GM19238 (cell line): ENCODE data around the gene ELF1.
"Not testable (repeated sequence)": the region's sequence is repeated elsewhere in the genome, so short reads cannot be mapped to it uniquely, and the experiment has no call there.

Experiments
- DNase-seq: peaks from one replicate; pipeline ENCODE4 v3.0.0; 2011; ENCODE audit warnings: low spot score; ENCODE audit not compliant: insufficient read length

ELF1 gene

DNA sequence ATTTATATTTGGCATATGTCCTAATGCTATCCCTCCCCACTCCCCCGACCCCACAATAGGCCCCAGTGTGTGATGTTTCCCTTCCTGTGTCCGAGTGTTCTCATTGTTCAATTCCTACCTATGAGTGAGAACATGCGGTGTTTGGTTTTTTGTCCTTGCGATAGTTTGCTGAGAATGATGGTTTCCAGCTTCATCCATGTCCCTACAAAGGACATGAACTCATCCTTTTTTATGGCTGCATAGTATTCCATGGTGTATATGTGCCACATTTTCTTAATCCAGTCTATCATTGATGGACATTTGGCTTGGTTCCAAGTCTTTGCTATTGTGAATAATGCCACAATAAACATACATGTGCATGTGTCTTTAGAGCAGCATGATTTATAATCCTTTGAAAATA lies 23.3 kb upstream of the ELF1 start:
- not testable (repeated sequence) for DNase-seq

DNA sequence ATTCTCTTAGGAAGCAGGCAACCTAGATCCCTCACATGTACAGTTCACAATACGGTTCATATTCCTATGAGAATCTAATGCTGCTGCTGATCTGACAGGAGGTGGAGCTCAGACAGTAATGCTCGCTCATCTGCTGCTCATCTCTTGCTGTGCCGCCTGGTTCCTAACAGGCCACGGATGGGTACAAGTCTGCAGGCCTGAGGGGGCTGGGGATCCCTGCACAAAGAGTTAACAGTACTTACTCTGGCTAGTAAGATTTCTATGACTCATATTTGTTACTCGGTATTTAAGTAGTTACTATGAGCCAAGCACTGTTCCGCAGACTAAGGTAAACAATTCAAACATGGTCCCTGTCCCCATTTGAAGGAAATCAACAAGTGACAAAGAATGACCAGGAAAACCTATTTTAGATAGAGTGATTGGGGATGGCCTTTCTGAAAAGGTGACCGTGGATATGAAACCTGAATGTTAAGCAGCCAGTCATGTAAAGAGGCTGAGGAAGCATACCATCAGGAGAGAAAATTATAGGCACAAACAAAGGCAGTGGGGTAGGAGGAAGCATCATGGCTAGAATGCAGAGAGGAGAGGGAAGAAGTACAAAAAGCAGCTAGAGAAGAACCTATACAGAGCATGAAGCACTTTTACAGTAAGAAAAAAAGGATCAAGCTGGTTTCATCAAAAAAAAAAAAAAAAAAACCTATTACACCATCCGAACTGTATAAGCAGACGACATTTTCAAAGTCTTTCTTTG lies 21.6 kb upstream of the ELF1 start:
- DNase-seq, result no peak

DNA sequence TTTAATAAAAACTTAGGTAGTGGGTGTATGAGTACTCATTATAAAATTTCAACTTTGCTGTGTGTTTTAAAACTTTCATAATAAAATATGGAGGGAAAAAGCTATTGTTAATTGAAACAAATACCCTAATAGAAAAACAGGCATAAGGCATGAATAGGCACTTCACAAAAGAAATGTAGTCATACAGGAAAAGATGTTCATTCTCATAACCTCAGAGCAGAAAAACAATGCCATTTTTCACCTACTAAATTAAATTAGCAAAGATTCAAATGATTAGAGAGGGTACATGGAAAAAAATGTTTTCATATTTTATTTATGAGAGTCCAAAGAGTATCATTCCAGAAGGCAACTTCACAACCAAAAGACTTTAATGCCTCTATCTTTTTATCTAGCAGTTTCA lies 20.6 kb upstream of the ELF1 start:
- no peak for DNase-seq

DNA sequence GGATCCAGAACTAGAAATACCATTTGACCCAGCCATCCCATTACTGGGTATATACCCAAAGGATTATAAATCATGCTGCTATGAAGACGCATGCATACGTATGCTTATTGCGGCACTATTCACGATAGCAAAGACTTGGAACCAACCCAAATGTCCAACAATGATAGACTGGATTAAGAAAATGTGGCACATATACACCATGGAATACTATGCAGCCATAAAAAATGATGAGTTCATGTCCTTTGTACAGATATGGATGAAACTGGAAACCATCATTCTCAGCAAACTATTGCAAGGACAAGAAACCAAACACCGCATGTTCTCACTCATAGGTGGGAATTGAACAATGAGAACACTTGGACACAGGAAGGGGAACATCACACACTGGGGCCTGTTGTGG lies 17.4 kb upstream of the ELF1 start:
- not testable (repeated sequence) for DNase-seq

DNA sequence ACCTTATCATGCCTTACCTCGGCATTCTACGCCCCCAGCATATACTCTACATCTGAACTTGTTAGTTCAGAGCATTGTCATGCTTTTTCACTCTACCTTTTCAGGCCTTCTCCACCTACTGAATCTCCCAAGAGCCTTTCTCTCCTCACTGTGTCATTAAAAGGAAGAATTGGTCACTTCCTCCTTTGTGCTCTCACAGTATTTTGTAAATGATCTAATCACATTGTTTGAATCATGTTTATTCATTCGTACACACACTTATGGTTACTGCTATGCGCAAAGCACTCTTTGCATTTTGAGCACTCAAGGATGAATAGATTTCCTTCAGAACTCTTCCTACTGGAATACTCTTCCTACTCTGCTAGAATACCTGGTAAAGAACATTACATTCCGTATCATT lies 15.8 kb upstream of the ELF1 start:
- no peak for DNase-seq

DNA sequence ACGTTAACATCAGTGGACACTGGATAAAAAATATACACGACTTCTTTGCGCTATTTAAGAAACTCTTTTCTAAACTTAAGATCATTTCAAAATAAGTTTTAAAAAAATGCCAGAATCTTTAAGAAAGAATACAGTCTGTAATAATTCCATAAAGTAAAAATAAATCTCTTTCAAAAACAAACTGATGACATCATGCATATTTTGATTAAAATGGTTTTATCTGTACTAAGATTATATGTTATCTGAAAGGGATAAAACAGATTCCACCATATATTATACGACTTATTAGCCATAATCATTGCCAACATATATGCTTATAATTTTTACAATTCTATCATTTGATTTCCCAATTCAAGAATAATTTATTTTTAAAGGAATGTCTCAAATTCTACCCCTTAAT lies 15.3 kb upstream of the ELF1 start:
- no peak for DNase-seq

DNA sequence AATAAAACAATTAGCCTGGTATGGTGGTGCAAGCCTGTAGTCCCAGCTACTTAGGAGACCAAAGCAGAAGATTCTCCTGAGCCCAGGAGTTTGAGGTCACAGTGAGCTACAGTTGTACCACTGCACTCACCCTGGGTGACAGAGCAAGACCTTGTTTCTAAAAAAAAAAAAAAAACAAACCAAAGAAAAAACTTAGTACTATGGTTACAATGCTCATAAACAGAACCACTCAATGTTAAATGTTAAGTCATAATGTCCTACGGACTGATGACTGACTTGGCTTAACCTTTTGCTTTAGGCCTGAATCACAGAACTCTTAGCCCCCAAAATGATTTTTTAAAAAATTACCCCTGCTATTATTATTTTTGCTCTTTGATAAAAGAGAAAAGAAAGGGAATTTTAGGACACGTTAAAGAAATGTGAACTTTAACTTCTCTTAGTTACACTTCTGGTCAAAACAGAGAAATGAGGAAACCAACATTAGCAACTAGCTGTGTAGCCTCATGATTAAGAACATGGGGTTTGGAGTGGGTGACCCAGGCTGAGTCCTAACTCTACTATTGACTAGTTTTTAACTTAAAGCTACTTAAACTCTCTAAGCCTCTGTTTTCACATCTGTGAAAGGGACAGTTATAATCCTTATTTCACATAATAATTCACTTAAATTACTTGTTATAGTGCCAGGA lies 13.7 kb upstream of the ELF1 start:
- no peak for DNase-seq

DNA sequence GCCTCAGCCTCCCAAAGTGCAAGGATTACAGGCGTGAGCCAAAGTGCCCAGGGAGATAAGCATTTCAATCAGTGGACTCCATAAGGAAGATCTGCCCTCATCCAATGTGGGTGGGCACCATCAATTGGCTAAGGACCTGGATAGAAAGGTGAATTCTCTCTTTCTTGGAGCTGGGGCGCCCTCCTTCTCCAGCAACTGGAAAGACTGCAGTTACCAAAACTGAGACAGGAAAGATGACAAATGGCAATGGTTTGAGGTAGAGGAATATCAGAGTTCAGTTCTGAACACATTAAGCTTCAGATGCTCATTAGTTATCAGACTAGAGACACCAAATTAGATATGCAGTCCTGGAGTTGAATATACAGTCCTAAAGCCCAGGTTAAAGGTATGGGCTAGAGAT lies 10.5 kb upstream of the ELF1 start:
- DNase-seq, result no peak

DNA sequence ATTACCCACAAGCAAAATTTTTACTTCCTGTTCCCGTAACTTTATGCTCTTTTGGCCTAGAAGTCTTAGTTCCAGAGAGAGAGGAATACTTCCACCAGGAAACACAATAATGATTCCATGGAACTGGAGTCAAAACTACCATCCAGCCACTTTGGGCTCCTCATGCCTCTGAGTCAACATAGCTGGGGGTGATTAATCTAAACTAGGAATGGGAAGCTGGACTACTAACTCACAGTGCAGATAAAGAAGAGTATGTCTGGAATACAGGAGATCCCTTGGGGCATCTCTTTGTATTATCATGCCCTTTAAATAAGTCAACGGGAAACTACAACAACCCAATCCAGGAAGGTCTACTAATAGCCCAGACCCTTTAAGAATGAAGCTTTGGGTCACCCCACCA lies 8.9 kb upstream of the ELF1 start:
- no peak for DNase-seq

DNA sequence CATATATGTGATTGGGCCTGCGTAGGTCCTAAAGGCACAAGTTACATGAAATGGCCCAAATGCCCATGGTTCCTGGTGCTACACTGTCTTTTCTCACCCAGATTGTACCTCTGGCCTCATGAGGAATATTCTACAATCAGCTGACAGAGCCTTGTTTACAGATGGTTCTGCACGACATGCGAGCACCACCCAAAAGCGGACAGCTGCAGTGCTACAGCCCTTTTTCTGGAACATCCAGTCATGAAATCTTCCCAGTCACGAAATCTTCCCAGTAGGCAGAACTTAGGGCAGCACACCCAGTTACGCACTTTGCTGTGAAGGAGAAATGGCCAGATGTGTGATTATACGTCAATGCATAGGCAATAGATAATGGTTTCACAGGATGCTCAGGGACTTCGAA lies 7.7 kb upstream of the ELF1 start:
- DNase-seq, result no peak

DNA sequence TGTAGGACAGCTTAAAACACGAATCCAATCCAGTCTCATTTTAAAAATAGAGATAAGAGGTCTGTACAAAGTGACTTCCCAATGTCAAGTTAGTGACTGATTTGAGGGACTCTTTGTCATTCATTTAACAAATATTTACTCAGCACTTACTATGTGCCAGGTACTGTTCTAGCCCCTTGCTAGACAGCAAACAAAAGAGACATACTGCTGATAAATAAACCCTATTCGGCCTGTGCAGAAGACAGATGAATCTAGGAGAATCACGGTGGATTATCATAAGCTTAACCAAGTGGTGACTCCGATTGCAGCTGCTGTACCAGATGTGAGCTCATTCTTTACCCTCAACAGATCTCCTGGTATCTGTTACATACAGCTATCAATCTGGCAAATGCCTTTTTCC lies 6.4 kb upstream of the ELF1 start:
- no peak for DNase-seq

DNA sequence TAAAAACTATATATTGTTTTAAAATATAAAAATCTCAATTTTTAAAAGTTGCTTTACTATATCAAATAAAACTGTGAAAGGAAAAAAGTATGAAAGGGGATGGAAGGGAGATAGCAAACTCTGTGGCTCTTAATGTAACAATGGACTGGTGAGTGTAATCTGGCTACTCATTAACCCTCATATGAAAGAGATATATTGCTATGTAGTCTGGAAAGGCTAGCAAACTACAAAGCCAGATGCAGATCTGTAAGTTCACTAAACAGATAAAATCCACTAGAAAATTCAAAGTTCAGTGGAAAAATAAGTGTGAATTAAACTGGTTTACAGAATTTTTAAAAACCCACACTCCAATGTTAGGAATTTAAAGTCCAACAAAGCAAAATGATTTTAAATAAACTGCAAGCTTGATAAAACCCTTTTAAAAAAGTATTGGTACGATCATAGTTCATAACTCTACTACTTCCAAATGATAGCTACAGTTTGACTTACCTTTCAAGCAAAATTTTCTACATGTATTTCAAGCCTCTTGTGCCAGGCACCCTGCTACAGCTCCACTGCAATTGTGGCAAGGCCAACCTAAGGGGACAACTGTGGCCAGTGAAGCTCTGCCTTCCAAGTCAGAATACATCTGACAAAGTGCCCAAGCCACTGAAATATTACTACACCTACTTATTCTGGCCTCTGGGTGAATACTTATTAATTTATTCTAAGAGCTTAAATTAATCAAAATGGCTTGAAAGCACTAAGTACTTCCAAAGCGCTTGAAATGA lies 647 bp upstream of the ELF1 start:
- no peak for DNase-seq

DNA sequence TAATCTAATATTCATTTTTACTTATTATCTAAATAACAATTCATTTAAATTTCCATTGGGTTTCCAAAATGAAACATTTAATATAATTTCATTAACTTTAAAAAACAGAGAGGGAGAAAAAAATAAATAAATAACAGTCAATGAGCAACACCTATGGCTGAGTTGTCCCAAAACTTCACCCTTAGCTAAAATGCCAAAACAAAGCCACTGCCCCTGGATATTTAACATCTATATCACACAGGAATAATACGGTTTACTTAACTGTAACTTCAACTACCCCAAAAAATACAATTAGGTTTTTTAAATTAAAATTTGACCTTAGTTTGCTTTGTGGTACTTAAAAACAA lies 541 bp downstream of the ELF1 start:
- no peak for DNase-seq

DNA sequence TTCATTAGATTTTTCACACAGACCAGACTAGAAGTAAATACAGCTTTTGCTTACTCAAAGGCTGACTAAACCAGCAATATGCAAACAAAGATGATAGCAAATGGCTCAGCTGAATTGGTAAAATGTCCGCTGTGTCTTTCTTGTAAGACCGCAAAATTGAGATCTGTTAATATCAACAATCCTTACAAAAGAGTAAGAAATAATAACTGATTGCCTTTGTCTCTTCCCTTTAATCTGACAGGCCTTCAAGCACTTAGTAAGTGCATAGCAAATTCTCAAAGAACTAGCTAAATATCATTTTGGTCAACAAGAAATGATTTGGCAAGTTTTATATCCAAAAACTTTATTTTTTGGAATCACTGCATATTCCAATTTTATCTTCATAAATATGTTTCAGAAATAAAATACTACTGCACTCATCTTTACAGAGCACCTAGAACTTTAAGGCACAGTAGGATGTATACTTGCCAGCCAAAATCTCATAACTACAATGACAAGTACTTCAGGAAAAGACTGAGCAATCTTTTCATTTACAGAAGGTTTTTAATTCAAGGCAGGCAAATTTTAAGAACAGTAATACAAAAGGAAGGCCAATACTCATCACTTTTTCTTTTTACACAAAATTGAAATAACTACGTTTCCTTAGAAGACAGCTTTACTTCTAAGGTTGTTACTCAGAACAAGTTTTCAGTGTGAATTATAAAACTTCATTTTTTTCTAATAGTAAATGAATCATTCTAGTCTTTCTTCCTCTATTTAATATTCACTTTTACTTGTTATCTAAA lies 1.1 kb downstream of the ELF1 start:
- DNase-seq, result no peak

DNA sequence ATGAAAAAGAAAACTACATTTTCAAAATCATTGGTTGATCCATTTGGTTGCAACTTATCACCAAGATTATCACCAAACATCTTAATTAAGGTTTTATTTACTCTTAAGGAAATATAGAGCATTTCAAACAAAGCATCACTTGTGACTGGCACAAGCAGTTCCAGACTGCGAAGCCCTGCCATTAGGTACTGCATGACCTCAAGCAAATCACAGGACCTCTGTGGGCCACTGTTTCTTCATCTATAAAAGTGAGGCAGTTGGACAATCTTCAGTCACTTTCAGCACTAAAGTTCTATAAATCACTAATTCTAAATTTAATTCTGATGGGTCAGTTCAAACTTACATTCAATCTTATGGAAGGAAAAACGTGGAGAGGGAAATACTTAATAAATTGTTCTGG lies 2.0 kb downstream of the ELF1 start:
- DNase-seq, result no peak

DNA sequence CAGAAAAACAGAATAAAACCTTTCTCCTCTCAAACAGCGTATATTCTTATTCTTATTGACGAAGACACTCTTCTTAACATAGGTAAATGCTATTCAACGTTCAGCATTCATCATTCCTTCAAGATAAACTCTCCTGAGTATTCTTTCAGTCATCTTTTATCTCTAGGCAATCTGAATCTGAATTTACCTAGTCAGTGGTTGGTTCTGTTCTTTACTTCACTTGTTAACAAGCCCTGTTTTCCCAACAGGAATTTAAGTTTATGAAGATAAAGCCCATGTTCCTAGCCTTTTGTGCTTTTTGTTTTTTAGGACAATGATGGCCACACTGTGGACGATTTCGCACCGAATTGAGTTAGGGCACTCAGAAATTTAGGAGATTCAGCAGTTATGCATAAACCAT lies 3.2 kb downstream of the ELF1 start:
- no peak for DNase-seq

DNA sequence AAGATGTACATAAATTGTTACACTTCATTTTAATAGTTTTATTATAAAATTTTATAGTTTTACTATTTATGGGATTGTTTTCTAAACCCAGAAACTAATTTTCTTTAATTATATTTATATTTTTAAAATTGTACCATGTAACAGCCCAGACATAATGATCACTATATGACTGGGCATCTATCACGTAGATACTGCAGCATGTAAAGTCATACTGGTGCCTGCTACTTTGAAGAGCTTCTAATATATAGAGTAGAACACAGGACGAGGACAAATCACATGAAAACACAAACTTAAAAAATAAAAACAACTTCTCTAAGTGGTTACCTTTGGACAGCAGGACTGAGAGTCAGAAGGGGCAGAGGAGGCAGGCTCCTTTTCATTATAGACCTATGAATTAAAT lies 5.3 kb downstream of the ELF1 start:
- DNase-seq, result no peak

DNA sequence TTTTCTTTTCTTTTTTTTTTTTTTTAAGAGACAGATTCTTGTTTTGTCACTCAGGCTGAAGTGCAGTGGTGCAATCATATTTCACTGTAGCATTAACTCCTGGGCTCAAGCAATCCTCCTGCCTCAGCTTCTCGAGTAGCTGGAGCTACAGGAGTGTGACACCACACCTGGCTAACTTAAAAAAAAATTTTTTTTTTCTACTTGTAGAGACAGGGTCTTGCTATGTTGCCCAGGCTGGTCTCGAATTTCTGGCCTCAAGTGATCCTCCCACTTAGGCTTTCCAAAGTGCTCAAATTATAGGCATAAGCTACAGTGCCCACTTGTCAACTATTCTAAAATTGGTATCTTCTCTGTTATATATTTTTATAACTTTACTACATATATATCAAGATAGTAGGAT lies 6.6 kb downstream of the ELF1 start:
- DNase-seq, result no peak

DNA sequence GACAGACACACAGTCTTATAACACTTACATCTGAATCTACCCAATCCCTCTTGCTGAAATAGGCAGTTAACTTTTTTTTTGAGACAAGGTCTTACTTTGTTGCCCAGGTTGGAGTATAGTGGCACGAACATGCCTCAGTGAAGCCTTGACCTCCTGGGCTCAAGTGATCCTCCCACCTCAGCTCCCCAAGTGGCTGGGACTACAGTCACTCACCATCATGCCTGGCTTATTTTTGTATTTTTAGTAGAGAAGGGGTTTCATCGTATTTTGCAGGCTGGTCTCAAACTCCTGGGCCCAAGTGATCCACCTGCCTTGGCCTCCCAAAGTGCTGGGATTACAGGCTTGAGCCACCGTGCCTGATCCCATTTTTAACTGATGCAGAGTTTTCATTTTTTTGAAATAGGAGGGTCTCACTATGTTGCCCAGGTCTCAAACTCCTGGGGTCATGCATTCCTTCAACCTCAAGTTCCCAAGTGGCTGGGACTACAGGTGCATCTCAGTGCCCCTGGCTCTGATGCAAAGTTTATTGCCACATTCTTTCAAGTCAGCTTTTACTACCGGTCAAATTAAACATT lies 7.6 kb downstream of the ELF1 start:
- DNase-seq, result no peak

DNA sequence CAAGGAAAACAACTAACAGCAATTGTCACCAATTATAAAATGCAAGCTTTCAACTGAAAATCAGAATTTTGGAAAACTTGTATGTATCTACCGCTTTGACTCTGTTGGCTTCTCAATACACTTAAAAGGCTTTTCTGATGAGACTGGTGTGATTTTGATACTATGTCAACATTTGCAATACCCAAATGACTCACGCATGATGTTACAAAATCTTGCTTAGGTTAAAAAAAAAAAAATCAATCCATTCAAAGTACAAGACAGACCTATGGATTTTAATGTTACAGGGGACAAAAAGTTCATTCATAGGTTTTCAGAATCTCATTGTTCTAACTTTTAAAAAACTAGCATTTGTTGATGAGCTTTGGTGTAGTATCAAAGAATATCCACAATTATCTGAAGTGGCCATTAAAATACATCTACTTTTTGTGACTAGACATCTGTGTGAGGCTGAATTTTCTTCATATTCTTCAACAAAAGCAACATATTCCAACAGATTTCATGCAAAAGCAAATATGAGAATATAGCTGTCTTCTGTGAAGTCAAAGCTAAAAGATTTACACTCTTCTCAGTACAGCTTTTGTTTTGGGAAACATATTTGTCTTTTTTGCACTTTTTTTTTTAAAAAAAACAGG lies 10.7 kb downstream of the ELF1 start:
- no peak for DNase-seq

DNA sequence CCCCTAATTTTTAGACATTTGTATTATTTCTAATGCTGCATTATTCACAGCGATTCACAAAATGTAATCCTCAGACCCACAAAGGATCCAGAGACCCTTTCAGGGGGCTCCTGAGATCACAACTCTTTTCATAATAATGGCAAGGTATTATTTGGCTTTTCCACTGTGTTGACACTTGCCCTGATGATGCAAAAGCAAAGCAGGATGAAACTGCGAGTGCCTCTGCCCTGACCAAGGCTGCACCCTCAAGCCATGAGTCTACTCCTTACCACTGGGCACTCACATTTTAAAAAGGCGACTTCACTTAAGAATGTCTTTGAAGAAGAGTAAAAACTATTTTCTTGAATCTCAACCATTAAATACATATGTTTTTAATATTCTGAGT lies 11.4 kb downstream of the ELF1 start:
- DNase-seq, result no peak
